Measurements from ENCODE around the gene STIP1. TPM values are rescaled to one million over a fixed set of nuclear protein-coding genes. Genes with fewer than 3 reads are reported as not detected.

The STIP1 gene
- total RNA-seq, 1 donor from 2014 or later, result 201 TPM

DNA sequence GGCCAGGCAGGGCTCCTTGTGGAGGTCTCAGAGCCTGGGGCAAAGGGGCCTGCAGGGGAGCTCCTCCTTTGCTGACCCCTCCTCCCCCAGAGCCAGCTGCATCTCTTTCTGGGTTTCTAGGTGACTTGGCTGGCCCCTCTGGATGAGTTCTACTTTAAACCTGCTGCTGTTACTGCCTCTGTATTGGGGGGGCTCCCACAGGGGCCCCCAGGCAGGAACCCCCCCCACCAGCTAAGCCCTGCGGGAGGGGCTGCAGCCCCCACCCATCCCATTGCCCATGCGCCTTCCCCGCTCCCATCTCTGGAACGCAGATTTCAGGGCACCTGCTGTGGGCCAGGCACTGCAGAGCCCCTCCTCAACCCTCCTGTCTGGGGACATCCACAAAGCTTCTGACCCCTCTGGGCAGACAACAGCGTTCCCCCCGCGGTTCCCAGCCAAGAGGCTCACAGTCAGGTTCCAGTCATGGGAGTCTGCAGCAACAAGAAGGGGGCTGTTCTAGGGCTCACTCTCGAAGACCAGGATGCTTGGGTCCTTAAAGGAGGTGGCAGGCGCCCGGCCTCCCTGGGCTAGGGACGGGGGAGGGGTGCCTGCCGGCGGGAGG is 64.5 kb downstream of the STIP1 start:
- no peak for DNase-seq (ENCODE audit: low read depth)

DNA sequence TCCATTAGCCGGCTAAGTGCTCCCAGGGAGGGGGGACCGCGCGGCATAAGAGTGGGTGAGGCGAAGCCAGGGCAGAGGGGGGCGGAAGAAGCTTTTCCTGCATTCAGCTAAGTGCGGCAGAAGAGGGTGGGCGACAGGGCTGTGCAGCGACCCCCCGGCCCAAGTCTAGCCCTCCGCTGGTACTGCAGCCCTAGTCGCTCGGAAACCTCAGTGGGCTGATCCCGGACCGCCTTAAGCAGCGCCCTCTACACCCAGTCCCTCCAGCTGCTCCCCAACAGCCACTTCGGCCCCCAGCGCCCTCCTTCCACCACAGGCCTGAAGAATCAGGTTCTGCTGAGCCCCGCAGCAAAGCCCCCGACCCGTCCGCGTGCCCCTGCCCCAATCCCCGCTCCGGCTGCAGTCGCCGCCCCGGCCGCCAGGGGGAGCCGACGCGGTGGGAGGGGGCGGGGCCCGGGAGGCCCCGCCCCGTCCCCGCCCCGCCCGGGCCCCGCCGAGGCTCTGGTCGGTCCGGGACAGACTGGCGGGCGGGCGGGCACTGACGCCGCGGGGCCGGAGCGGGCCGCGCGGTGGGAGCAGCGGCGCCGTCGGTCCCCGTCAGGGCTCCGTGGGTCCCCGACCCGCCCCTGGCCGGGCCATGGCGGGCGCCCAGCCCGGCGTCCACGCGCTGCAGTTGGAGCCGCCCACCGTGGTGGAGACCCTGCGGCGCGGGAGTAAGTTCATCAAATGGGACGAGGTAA is 65.2 kb downstream of the STIP1 start, which contains the start of gene PLCB3:
Gene PLCB3 (plus strand): TSS at position 515 of the 737 bp plus-strand sequence. CDS start 120 bp downstream, at position 635.
- DNase-seq (ENCODE audit: low read depth), result no peak

- no peak for DNase-seq (ENCODE audit: low read depth)
These were observed 65.7 kb downstream of the STIP1 start for GRCh38 chr11:64251753-64252002.

- DNase-seq (ENCODE audit: low read depth), result no peak
These were observed 66.3 kb downstream of the STIP1 start for GRCh38 chr11:64252003-64252872.

GRCh38 chr11:64253043-64253442 is 67.1 kb downstream of the STIP1 start:
- DNase-seq (ENCODE audit: low read depth), result no peak

GRCh38 chr11:64253481-64253880 is 67.5 kb downstream of the STIP1 start:
- DNase-seq (ENCODE audit: low read depth), result no peak

Other genes with a start within 250 kb of the STIP1 start
- gene NAA40, start 247.2 kb upstream of the STIP1 start, total RNA-seq, result 7.1 and 25.8 TPM in 2 replicates
- gene COX8A, start 211.6 kb upstream of the STIP1 start, total RNA-seq, result 257 and 350 TPM in 2 replicates
- 55.7 and 71.0 TPM in 2 replicates for gene OTUB1, start 199.7 kb upstream of the STIP1 start, total RNA-seq
- 0.05 TPM in 1 of 2 replicates, not detected in the other for gene FLRT1, start 150.2 kb upstream of the STIP1 start, total RNA-seq
- gene MACROD1, start 20.1 kb upstream of the STIP1 start, total RNA-seq, result 9.3 and 18.4 TPM in 2 replicates
- gene FERMT3, start 20.6 kb downstream of the STIP1 start, total RNA-seq, result 0.17 TPM in 1 of 2 replicates, not detected in the other
- 37.0 and 68.8 TPM in 2 replicates for gene TRPT1, start 40.0 kb downstream of the STIP1 start, total RNA-seq
- 39.2 and 107 TPM in 2 replicates for gene NUDT22, start 40.1 kb downstream of the STIP1 start, total RNA-seq
- gene DNAJC4, start 44.4 kb downstream of the STIP1 start, total RNA-seq, result 2.6 and 9.2 TPM in 2 replicates
- 6.1 and 14.7 TPM in 2 replicates for gene VEGFB, start 48.4 kb downstream of the STIP1 start, total RNA-seq
- 57.5 and 64.3 TPM in 2 replicates for gene FKBP2, start 54.9 kb downstream of the STIP1 start, total RNA-seq
- gene PPP1R14B, start 60.8 kb downstream of the STIP1 start, total RNA-seq, result 131 and 369 TPM in 2 replicates
- 29.7 and 44.3 TPM in 2 replicates for gene PLCB3, start 65.4 kb downstream of the STIP1 start, total RNA-seq
- 66.7 and 93.4 TPM in 2 replicates for gene BAD, start 98.5 kb downstream of the STIP1 start, total RNA-seq
- 9.9 and 18.9 TPM in 2 replicates for gene GPR137, start 99.7 kb downstream of the STIP1 start, total RNA-seq
- gene KCNK4, start 105.1 kb downstream of the STIP1 start, total RNA-seq, result not detected in 2 replicates
- gene CATSPERZ, start 114.2 kb downstream of the STIP1 start, total RNA-seq, result not detected in 2 replicates
- gene ESRRA, start 119.4 kb downstream of the STIP1 start, total RNA-seq, result 54.0 and 72.4 TPM in 2 replicates
- 96.8 and 278 TPM in 2 replicates for gene TRMT112, start 131.4 kb downstream of the STIP1 start, total RNA-seq
- gene PRDX5, start 131.9 kb downstream of the STIP1 start, total RNA-seq, result 209 and 400 TPM in 2 replicates
- 0.55 and 2.4 TPM in 2 replicates for gene CCDC88B, start 154.0 kb downstream of the STIP1 start, total RNA-seq
- 46.0 and 49.3 TPM in 2 replicates for gene RPS6KA4, start 173.0 kb downstream of the STIP1 start, total RNA-seq

All from renal cortical epithelial cell (primary cell).